HG02981 (cell line): ENCODE data around the gene JARID2.

Experiments
- ATAC-seq: cut with Tn5 transposase; IDR thresholded peaks from one replicate; pipeline ENCODE4 v1.9.1; 2021; ENCODE audit warnings: mild to moderate bottlenecking, moderate library complexity; ENCODE audit not compliant: unreplicated experiment

Gene JARID2

DNA sequence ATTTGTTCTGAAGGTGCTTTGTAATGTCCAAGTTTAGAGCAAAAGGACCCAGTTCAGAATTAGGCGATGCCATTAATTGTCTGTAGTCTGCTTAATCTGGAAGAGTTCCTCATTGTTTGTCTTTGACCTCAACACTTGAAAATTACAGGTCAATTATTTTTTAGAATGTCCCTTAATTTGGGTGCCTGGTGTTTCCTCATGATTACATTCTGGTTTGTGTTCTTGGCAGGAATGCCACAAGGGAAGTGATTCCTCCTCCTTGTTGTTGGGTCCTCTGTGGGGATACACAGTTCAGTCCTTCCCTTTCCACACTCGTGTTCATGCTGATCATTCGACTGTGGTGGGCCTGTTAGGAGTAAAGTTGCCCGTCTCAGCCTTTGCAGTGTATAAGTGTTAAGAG is 207.3 kb downstream of the JARID2 start:
- no peak for ATAC-seq

- ATAC-seq, result no peak
These were observed 207.8 kb downstream of the JARID2 start for GRCh38 chr6:15453622-15454021.

DNA sequence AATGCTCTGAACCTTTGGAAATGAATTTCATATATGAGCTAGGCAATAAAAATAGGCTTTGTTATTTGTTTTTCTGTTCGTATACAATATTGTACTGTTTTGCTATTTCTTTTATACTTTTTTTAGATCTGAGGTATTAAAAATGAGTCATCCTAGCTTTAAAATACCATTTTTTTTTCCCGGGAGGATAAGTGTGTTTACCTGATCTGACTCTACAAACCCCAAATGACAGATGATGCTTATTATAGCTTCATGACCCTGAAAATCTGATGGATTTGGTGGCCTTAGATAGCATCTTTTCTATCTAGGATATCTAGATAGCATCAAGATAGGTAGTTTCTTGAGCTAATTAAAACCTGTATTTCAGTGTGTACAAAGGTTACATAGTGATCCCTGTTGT is 210.6 kb downstream of the JARID2 start:
- ATAC-seq, result no peak

DNA sequence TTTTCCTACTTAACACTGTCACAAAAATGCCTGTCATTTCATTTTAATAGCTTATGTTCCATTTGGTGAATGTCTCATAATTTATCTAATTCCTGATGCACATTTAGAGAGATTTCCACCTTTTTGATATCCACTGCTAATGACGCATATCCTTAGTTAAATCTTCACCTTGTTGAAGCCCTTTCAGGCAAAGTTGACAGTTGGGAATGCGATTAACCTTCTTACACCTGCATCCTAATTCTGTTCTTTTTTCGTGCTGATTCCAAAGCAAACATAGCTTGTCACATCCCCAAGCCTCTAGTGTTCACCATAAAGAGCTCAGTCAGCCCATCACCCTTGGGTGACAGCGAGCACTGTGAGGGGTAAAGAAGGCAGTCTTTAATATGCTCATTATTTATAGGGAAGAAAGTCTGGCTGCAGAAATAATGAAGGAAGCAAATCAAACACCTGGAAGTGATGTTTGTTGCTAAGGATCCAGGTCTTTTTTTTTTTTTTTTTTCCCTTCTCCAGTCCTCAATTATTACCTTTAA is 211.3 kb downstream of the JARID2 start:
- no peak for ATAC-seq

GRCh38 chr6:15458021-15458459 is 212.2 kb downstream of the JARID2 start:
- ATAC-seq, result no peak

DNA sequence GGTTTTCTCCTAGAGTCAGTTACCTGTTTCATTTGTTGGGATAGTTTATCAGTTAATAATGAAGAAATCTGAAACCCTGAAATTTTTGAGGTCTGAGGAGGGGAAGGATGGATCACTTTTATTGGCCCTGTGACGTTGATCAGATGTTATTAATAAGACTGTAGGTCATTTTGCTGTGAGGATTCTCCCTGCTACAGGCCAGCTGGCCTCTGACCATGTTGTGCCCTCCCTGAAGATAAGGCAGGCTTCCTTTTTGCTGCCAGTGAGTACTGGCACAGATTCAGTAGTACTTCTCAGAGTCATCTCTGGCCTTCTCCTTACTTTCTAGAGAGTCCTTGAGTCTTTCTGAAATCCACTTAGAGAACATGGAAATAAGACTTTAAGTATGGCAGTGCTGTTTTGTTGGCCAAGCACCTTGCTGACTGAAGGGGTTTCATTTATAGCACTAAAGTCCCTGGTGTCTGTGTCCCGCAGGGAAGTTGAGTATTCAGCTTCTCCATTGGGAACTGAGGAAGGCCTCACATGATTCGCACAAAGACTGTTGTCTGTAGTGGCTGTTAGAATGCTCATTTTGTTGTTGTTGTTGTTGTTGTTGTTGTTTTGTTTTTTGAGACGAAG is 214.3 kb downstream of the JARID2 start:
- no peak for ATAC-seq

- no peak for ATAC-seq
These were observed 215.5 kb downstream of the JARID2 start for GRCh38 chr6:15461127-15461944.

- no peak for ATAC-seq
These were observed 216.4 kb downstream of the JARID2 start for GRCh38 chr6:15462256-15462655.

DNA sequence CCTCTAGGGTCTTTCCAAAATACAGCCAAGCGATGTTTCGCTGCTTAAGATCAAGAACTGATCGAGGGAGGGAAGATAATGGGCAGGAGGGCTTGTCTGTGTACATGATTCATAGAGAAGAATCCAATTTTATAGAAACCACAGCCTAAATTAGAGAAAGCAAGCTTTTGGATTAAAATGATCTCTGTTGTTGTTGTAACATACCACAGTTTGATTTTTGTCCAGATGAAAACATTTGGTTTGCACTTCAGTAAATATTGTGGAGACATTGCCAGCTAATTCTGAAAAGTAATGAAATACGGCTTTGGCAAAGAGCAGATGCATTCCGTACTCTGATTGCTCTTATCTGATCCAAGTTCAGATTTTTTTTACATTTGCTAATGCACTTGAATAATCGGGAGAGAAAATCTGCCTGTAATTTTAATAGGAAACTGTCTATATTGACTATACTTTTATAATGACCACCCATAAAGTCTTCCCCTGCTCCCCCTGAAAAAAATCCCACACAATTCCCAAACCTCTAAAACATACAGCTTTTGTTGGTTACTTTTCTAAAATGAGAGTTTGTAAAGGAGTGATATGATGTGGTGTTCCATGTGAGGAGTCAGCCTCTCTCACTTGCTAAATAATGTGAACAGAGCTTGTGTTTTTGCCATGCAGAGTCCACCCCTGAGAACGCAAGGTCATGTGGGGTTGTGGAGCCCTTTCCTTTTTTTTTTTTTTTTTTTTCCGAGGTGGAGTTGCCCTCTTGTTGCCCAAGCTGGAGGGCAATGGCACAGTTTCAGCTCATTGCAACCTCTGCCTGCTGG is 217.1 kb downstream of the JARID2 start:
- no peak for ATAC-seq

DNA sequence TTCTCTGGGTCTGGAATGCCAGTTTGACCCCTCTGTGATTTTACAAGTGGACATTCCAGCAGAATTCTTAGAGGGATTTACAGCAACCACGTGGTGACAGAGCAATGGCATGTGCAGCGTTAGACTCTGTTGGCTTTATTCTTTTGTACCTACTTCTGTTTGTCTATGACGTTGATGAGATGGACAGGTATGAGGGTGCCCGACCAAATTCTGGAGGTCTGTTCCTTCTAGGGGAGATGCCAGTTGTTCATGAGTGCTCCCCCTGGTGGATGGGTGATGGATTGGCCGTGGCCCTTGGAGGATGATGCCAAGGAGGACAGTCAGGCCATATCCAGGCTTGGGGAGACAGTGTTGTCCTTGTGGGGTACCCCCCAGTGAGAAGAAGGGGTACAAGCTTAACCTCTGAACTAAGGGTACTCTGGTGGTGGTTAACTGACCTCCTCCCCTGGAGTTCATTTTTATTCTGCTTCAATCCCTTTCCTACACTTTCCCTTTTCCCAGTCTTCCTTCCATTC is 218.4 kb downstream of the JARID2 start:
- no peak for ATAC-seq

GRCh38 chr6:15465212-15465611 is 219.3 kb downstream of the JARID2 start:
- no peak for ATAC-seq

DNA sequence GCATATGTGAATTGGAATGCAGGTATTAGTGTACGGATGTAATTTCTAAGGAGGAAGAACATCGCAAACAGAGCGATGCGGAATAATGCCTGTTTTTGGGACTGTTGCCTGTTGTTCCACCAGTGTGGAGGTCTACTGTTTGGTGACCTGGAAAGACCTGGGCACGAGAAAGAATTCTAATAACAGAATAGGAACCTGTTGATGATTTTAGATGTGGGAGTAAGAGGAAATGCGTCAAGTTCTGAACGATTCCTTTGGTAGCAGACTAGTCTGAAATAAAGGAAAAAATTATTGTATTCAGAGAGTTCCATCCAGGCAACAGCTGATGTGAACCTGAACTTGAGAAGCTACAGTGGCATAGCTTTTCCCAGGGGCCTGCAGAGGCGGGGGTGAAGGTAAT is 224.9 kb downstream of the JARID2 start:
- ATAC-seq, result no peak

GRCh38 chr6:15472621-15473020 is 226.8 kb downstream of the JARID2 start:
- ATAC-seq, result no peak

- no peak for ATAC-seq
These were observed 227.3 kb downstream of the JARID2 start for GRCh38 chr6:15473174-15473573.

DNA sequence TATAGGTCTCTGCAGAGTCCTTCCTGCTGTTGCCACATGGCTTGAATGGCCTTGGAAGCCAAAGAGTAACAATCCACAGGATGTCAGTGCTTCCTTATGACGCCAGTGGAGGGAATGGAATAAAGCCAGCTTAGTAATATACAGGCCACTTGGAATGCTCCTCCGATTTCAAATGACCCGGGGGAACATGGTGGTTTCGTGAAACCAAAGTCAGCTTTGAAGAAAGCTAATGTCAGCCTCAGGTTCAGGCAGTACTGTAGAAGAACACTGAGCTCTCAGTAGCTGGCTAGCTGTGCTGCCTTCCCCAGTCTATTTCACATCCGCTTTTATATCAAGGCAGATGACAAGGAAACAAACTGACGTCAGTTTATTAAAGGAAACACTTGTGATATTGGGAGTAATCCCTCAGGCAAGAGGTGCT is 227.9 kb downstream of the JARID2 start:
- ATAC-seq, result no peak

DNA sequence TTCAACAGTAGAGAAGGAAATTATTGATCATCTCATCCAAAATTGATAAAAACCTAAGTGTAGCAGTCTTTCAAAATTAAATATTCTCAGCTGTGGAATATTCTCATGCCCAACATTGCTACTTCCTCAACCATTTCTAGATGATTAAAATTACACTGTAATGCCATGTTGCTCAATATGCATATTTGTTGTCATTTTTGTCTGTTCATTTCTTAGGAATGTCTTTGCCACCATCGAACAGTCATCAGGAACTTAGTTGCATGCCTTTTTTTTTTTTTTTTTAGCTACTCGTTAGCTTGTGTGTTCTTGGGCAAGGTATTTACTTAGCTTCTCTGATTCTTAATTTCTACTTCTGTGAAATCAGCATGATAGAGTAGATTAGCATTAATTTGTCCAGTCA is 228.3 kb downstream of the JARID2 start:
- no peak for ATAC-seq

- no peak for ATAC-seq
These were observed 229.4 kb downstream of the JARID2 start for GRCh38 chr6:15475261-15475660.

DNA sequence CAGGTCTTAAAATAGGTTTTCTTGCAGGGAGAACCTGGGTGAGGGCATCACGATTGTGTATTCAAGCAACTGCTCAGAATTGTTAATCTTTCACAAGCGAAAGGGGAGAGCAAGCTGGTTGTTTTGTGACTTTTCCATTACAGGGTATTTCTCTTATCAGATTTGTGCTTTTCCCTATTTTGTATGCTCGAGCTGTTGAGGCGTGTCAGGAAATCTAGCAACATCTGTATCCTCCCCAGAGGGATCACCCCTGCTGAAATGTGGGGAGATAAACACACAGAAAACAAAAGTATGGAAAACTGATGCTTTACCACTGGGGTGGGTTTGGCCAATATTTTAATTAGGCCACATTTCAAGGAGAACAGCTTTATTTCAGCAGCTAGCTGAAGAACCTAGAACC is 230.0 kb downstream of the JARID2 start:
- ATAC-seq, result no peak

- no peak for ATAC-seq
These were observed 230.9 kb downstream of the JARID2 start for GRCh38 chr6:15476631-15477380.

DNA sequence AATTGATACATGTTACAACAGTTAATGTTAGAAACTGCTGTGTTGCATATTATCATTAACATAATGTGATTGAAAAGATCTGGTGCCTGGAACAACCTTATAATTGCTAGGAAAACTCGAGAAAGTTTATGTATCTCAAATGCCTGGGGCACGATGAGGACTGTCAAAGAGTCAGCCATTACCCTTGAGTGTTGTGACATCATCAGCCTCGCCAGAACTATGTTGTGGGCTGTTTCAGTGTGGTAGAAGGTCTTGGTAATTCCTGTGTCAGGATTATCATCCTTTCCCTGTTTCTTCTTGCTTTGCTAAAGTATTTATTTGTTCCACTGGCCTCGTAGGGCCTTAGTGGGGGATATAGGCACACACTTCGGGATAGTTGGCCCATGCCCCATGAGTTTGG is 231.9 kb downstream of the JARID2 start:
- ATAC-seq, result no peak
